A549 (cell line): Measurements from ENCODE around the gene CCDC83. TPM values are rescaled to one million over a fixed set of nuclear protein-coding genes. Genes with fewer than 3 reads are reported as not detected.

Source experiments
- ATAC-seq, 2 experiments: fragments of 200-7000 bp in 1 of 2; fragments of >200 bp in 1 of 2; cut with Nextera tagmentation in 1 of 2; cut with Tn5 transposase in 1 of 2; 3 replicates each; pipeline versions ENCODE4 v1.8.0 to v1.9.1; 2018 to 2020; ENCODE audit warnings: mild to moderate bottlenecking in 1 of 2, moderate library complexity in 1 of 2
- CTCF ChIA-PET: fragments of 300-600 bp; sonication (Branson Sonifier 250); formaldehyde crosslinking; extraction: SDS; loops from one replicate; lab custom pipeline; 2021; ENCODE audit warnings: antibody characterized with exemption, inconsistent platforms; lab: Yijun Ruan, JAX
- POLR2A ChIA-PET: fragments of 350-600 bp; formaldehyde crosslinking; extraction: SDS; loops from one replicate; lab custom pipeline; 2021; ENCODE audit warnings: antibody characterized with exemption, inconsistent platforms; lab: Yijun Ruan, JAX
- DNase-seq, 2 experiments: peaks; one replicate each; pipeline versions ENCODE4 v3.0.0 to v3.0.0-alpha.2; 2011 to 2016; ENCODE audit warnings: low read depth in 1 of 2, low spot score in 1 of 2
- FAIRE-seq: peaks from 2 replicates; lab custom pipeline; 2011; peaks lifted over from hg19 to GRCh38; lab: Jason Lieb, UNC
- H3K27ac ChIP-seq, 2 experiments: fragments of >200 bp; sonication (Bioruptor Twin); formaldehyde crosslinking; 3 replicates each; pipeline ENCODE4 v1.5.1; 2016 to 2017
- H3K4me1 ChIP-seq: fragments of >200 bp; sonication (Bioruptor Twin); formaldehyde crosslinking; 3 replicates; pipeline ENCODE4 v1.6.1; 2016
- H3K4me2 ChIP-seq: fragments of >200 bp; sonication (Bioruptor Twin); formaldehyde crosslinking; 3 replicates; pipeline ENCODE4 v1.6.1; 2016
- H3K4me3 ChIP-seq: fragments of >200 bp; sonication (Bioruptor Twin); formaldehyde crosslinking; 3 replicates; pipeline ENCODE4 v1.5.1; 2016
- H3K9me3 ChIP-seq: fragments of >200 bp; sonication (Bioruptor Twin); formaldehyde crosslinking; 3 replicates; pipeline ENCODE4 v1.6.1; 2016
- BHLHE40 ChIP-seq: IDR thresholded peaks from 2 replicates; pipeline ENCODE4 v1.6.1; 2012; ENCODE audit warnings: low read depth, low read length, inconsistent platforms
- CBX8 ChIP-seq: fragments of 200-600 bp; sonication (generic); IDR thresholded peaks from 2 replicates; pipeline ENCODE4 v1.6.1; 2016
- CEBPB ChIP-seq, 2 experiments: fragments of >200 bp in 1 of 2; sonication (Bioruptor Twin) in 1 of 2; formaldehyde crosslinking in 1 of 2; IDR thresholded peaks; 2 replicates each; pipeline ENCODE4 v1.6.1; 2012 to 2016
- EP300 ChIP-seq, 2 experiments: fragments of >200 bp; sonication (Bioruptor Twin); formaldehyde crosslinking; IDR thresholded peaks; 2 replicates in 1 of 2; 3 replicates in 1 of 2; pipeline ENCODE4 v1.6.1; 2016 to 2017
- ESRRA ChIP-seq: fragments of 150-350 bp; IDR thresholded peaks from 2 replicates; pipeline ENCODE4 v1.6.1; 2014; ENCODE audit warnings: mild to moderate bottlenecking, low read length, borderline replicate concordance
- FOSL2 ChIP-seq, 2 experiments: fragments of 450-650 bp in 1 of 2; fragments of >200 bp in 1 of 2; sonication (Bioruptor Twin) in 1 of 2; formaldehyde crosslinking; IDR thresholded peaks; 2 replicates each; pipeline versions ENCODE4 v1.5.0 to v1.6.1; 2016 to 2020; ENCODE audit warnings: mild to moderate bottlenecking in 1 of 2, moderate library complexity in 1 of 2
- FOXS1 ChIP-seq: fragments of 250-450 bp; sonication (Bioruptor Pico); IDR thresholded peaks from 2 replicates; pipeline ENCODE4 v1.5.0; 2020; ENCODE audit warnings: mild to moderate bottlenecking, moderate library complexity
- GATA3 ChIP-seq: IDR thresholded peaks from 2 replicates; pipeline ENCODE4 v1.6.1; 2012; ENCODE audit warnings: borderline replicate concordance
- HDAC2 ChIP-seq: fragments of 200-600 bp; sonication (generic); IDR thresholded peaks from 2 replicates; pipeline ENCODE4 v1.6.1; 2016
- HOXA7 ChIP-seq: fragments of 250-450 bp; sonication (Bioruptor Pico); IDR thresholded peaks from 2 replicates; pipeline ENCODE4 v1.5.0; 2020; ENCODE audit warnings: mild to moderate bottlenecking, moderate library complexity
- HOXB13 ChIP-seq: fragments of 250-450 bp; sonication (Bioruptor Pico); IDR thresholded peaks from 2 replicates; pipeline ENCODE4 v1.5.0; 2020; ENCODE audit warnings: low read depth, mild to moderate bottlenecking, moderate library complexity
- KDM5A ChIP-seq: fragments of 200-600 bp; sonication (generic); IDR thresholded peaks from 2 replicates; pipeline ENCODE4 v1.6.1; 2016; ENCODE audit warnings: antibody characterized with exemption, mild to moderate bottlenecking
- PHF8 ChIP-seq: fragments of 200-600 bp; sonication (generic); IDR thresholded peaks from 2 replicates; pipeline ENCODE4 v1.6.1; 2016; ENCODE audit warnings: low read depth, mild to moderate bottlenecking, antibody characterized with exemption, moderate library complexity, borderline replicate concordance
- RCOR1 ChIP-seq: fragments of 150-350 bp; IDR thresholded peaks from 2 replicates; pipeline ENCODE4 v1.6.1; 2014; ENCODE audit warnings: antibody characterized with exemption, low read length, low read depth
- TFCP2L1 ChIP-seq: fragments of 250-450 bp; sonication (Bioruptor Pico); IDR thresholded peaks from 2 replicates; pipeline ENCODE4 v1.5.0; 2021; ENCODE audit warnings: mild to moderate bottlenecking
- ZC3H11A ChIP-seq: fragments of 450-650 bp; IDR thresholded peaks from 2 replicates; pipeline ENCODE4 v1.6.1; 2014; ENCODE audit warnings: antibody characterized with exemption, mild to moderate bottlenecking
- WGBS: methylation state at CpG from one replicate; pipeline ENCODE4 v1.1.6; 2017; ENCODE audit errors: missing lambda C conversion rate; 5-methylcytosine and 5-hydroxymethylcytosine counted together
- polyA plus RNA-seq, 4 experiments: library from polyadenylated mRNA; depleted of rRNA in 3 of 4; stranded (reverse); fragments of >200 nt; fragmentation: RNase III in 1 of 4; extraction: RNeasy Plus Mini Kit Qiagen cat#74134 plus additional on column Dnase treatment in 1 of 4; gene quantifications; 2 replicates in 3 of 4; 3 replicates in 1 of 4; pipeline ENCODE4 v1.2.3, GENCODE V29; 2011 to 2017
- TF ChIP-seq, protein P1 (sequence below): fragments of >200 bp; sonication (Bioruptor Twin); formaldehyde crosslinking; IDR thresholded peaks from 3 replicates; pipeline ENCODE4 v1.5.1; 2016
- TF ChIP-seq, protein P2 (sequence below): fragments of 250-450 bp; sonication (Bioruptor Pico); IDR thresholded peaks from 2 replicates; pipeline ENCODE4 v1.5.0; 2021; ENCODE audit warnings: mild to moderate bottlenecking, moderate library complexity, borderline replicate concordance
- TF ChIP-seq, protein P3 (sequence below): fragments of 150-350 bp; IDR thresholded peaks from 2 replicates; pipeline ENCODE4 v1.6.1; 2014; ENCODE audit warnings: low read depth, mild to moderate bottlenecking, low read length
- TF ChIP-seq, protein P4 (sequence below): fragments of 450-650 bp; IDR thresholded peaks from 2 replicates; pipeline ENCODE4 v1.6.1; 2014; ENCODE audit warnings: antibody characterized with exemption
- TF ChIP-seq, protein P5 (sequence below): fragments of >200 bp; sonication (Bioruptor Twin); formaldehyde crosslinking; IDR thresholded peaks from 3 replicates; pipeline ENCODE4 v1.6.1; 2016
- TF ChIP-seq, protein P6 (sequence below): IDR thresholded peaks from 2 replicates; pipeline ENCODE4 v1.6.1; 2012
- TF ChIP-seq, protein P7 (sequence below): fragments of 200-600 bp; sonication (generic); IDR thresholded peaks from 2 replicates; pipeline ENCODE4 v1.6.1; 2016; ENCODE audit warnings: antibody characterized with exemption, mild to moderate bottlenecking, moderate library complexity

Gene CCDC83
- polyA plus RNA-seq, 2 of the 4 experiments (the other 2 are of a cell fraction) = not detected

DNA sequence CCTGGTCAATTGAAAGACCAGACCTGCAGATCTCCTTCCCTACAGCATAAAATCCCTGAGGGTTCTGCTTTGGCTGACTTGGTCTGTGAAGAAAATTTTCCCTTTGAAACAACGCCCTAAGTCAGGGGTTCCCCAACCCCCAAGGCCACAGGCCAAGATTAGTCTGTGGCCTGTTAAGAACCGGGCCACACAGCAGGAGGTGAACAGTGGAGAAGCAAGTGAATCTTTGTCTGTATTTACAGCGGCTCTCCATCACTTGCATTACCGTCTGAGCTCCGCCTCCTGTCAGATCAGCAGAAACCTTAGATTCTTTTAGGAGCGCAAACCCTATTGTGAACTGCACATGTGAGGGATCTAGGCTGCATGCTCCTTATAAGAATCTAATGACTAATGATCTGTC is 38.2 kb downstream of the CCDC83 start:
- TF ChIP-seq, protein P1, sequence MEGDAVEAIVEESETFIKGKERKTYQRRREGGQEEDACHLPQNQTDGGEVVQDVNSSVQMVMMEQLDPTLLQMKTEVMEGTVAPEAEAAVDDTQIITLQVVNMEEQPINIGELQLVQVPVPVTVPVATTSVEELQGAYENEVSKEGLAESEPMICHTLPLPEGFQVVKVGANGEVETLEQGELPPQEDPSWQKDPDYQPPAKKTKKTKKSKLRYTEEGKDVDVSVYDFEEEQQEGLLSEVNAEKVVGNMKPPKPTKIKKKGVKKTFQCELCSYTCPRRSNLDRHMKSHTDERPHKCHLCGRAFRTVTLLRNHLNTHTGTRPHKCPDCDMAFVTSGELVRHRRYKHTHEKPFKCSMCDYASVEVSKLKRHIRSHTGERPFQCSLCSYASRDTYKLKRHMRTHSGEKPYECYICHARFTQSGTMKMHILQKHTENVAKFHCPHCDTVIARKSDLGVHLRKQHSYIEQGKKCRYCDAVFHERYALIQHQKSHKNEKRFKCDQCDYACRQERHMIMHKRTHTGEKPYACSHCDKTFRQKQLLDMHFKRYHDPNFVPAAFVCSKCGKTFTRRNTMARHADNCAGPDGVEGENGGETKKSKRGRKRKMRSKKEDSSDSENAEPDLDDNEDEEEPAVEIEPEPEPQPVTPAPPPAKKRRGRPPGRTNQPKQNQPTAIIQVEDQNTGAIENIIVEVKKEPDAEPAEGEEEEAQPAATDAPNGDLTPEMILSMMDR = no peak
- no peak for TF ChIP-seq FOXS1 (CRISPR knock-in tag)
- TF ChIP-seq HDAC2 = no peak
- TF ChIP-seq CBX8 = no peak
- TF ChIP-seq BHLHE40 = no peak
- TF ChIP-seq ZC3H11A = no peak
- TF ChIP-seq KDM5A = no peak
- no peak for TF ChIP-seq TFCP2L1 (CRISPR knock-in tag)
- no peak for TF ChIP-seq HOXB13 (CRISPR knock-in tag)
- TF ChIP-seq, protein P2, sequence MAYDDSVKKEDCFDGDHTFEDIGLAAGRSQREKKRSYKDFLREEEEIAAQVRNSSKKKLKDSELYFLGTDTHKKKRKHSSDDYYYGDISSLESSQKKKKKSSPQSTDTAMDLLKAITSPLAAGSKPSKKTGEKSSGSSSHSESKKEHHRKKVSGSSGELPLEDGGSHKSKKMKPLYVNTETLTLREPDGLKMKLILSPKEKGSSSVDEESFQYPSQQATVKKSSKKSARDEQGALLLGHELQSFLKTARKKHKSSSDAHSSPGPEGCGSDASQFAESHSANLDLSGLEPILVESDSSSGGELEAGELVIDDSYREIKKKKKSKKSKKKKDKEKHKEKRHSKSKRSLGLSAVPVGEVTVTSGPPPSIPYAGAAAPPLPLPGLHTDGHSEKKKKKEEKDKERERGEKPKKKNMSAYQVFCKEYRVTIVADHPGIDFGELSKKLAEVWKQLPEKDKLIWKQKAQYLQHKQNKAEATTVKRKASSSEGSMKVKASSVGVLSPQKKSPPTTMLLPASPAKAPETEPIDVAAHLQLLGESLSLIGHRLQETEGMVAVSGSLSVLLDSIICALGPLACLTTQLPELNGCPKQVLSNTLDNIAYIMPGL (CRISPR knock-in tag) = no peak
- no peak for TF ChIP-seq GATA3
- Histone ChIP-seq H3K27ac (no peak overlapping the region), H3K4me3 (no peak overlapping the region), H3K4me2 (no peak overlapping the region), H3K9me3 (no peaks in the 10 kb centered on the region), H3K4me1 (peaks cover 18% of the 10 kb centered on the region)
- ChIA-PET CTCF (interaction anchor here (1.3 kb wide), 1 partner anchor 26 kb away, joined by 3 read pairs; no protein-coding TSS in a partner anchor), POLR2A (interaction anchor here (0.6 kb wide), 1 partner anchor 28 kb away, joined by 4 read pairs; no protein-coding TSS in a partner anchor)
- no peak for FAIRE-seq
- DNase-seq = no peak
- WGBS = 73% methylated on average over 6 of the region's 6 CpGs
- ATAC-seq = no peak

DNA sequence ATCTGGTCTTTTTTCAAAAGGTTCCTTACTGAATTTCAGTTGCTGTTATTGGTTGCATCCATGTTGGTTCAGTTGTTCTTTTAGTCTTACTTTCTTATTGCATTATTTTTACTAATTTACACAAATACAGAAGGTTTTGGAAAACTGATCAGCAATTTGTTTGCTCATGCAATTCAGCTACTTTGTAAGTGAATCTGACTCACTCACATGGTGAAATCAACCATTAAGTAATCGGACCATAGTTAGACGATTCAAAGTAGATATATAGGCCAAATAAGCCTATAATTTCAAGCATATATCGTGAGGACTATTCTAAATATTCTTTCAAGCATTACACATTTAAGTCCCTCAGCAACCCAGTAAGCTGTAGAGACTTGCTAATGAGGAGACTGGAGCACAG is 41.7 kb downstream of the CCDC83 start:
- H3K4me2 ChIP-seq = no peak overlapping the region
- POLR2A ChIA-PET = no interaction called here
- no peak for FAIRE-seq

More for the DNA sequence above, 41.7 kb downstream of the CCDC83 start:
- 76% methylated on average over 3 of the region's 3 CpGs for WGBS
- Histone ChIP-seq H3K4me3 (no peak overlapping the region), H3K4me1 (no peaks in the 10 kb centered on the region), H3K27ac (no peak overlapping the region), H3K9me3 (no peaks in the 10 kb centered on the region)
- DNase-seq = no peak
- CTCF ChIA-PET = interaction anchor here (0.9 kb wide), 1 partner anchor 42 kb away, joined by 4 read pairs; the partner anchor contains the start of gene CCDC83
- no peak for TF ChIP-seq CBX8
- TF ChIP-seq, protein P3, sequence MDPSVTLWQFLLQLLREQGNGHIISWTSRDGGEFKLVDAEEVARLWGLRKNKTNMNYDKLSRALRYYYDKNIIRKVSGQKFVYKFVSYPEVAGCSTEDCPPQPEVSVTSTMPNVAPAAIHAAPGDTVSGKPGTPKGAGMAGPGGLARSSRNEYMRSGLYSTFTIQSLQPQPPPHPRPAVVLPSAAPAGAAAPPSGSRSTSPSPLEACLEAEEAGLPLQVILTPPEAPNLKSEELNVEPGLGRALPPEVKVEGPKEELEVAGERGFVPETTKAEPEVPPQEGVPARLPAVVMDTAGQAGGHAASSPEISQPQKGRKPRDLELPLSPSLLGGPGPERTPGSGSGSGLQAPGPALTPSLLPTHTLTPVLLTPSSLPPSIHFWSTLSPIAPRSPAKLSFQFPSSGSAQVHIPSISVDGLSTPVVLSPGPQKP = no peak
- no peak for TF ChIP-seq CEBPB (IDR thresholded peaks at IDR 0.05)
- no peak for TF ChIP-seq BHLHE40
- no peak for TF ChIP-seq PHF8
- TF ChIP-seq, protein P4, sequence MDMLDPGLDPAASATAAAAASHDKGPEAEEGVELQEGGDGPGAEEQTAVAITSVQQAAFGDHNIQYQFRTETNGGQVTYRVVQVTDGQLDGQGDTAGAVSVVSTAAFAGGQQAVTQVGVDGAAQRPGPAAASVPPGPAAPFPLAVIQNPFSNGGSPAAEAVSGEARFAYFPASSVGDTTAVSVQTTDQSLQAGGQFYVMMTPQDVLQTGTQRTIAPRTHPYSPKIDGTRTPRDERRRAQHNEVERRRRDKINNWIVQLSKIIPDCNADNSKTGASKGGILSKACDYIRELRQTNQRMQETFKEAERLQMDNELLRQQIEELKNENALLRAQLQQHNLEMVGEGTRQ = no peak
- TF ChIP-seq, protein P5, sequence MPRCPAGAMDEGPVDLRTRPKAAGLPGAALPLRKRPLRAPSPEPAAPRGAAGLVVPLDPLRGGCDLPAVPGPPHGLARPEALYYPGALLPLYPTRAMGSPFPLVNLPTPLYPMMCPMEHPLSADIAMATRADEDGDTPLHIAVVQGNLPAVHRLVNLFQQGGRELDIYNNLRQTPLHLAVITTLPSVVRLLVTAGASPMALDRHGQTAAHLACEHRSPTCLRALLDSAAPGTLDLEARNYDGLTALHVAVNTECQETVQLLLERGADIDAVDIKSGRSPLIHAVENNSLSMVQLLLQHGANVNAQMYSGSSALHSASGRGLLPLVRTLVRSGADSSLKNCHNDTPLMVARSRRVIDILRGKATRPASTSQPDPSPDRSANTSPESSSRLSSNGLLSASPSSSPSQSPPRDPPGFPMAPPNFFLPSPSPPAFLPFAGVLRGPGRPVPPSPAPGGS = no peak
- TF ChIP-seq HDAC2 = no peak
- TF ChIP-seq GATA3 = no peak
- no peak for TF ChIP-seq FOSL2 (IDR thresholded peaks at IDR 0.05)
- TF ChIP-seq FOSL2 (CRISPR knock-in tag; IDR thresholded peaks at IDR 0.05) = no peak
- no peak for TF ChIP-seq EP300 (IDR thresholded peaks at IDR 0.05)
- no peak for TF ChIP-seq RCOR1
- no peak for TF ChIP-seq ESRRA
- TF ChIP-seq, protein P6, sequence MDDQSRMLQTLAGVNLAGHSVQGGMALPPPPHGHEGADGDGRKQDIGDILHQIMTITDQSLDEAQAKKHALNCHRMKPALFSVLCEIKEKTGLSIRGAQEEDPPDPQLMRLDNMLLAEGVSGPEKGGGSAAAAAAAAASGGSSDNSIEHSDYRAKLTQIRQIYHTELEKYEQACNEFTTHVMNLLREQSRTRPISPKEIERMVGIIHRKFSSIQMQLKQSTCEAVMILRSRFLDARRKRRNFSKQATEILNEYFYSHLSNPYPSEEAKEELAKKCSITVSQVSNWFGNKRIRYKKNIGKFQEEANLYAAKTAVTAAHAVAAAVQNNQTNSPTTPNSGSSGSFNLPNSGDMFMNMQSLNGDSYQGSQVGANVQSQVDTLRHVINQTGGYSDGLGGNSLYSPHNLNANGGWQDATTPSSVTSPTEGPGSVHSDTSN = no peak
- TF ChIP-seq, protein P7, sequence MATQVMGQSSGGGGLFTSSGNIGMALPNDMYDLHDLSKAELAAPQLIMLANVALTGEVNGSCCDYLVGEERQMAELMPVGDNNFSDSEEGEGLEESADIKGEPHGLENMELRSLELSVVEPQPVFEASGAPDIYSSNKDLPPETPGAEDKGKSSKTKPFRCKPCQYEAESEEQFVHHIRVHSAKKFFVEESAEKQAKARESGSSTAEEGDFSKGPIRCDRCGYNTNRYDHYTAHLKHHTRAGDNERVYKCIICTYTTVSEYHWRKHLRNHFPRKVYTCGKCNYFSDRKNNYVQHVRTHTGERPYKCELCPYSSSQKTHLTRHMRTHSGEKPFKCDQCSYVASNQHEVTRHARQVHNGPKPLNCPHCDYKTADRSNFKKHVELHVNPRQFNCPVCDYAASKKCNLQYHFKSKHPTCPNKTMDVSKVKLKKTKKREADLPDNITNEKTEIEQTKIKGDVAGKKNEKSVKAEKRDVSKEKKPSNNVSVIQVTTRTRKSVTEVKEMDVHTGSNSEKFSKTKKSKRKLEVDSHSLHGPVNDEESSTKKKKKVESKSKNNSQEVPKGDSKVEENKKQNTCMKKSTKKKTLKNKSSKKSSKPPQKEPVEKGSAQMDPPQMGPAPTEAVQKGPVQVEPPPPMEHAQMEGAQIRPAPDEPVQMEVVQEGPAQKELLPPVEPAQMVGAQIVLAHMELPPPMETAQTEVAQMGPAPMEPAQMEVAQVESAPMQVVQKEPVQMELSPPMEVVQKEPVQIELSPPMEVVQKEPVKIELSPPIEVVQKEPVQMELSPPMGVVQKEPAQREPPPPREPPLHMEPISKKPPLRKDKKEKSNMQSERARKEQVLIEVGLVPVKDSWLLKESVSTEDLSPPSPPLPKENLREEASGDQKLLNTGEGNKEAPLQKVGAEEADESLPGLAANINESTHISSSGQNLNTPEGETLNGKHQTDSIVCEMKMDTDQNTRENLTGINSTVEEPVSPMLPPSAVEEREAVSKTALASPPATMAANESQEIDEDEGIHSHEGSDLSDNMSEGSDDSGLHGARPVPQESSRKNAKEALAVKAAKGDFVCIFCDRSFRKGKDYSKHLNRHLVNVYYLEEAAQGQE = no peak
- TF ChIP-seq HOXA7 (CRISPR knock-in tag) = no peak
- ATAC-seq = no peak
